ENCODE data around the gene VAPB. TPM values are rescaled to one million over a fixed set of nuclear protein-coding genes. Genes with fewer than 3 reads are reported as not detected.
"Not testable (repeated sequence)": the region's sequence is repeated elsewhere in the genome, so short reads cannot be mapped to it uniquely, and the experiment has no call there.

Gene VAPB
- total RNA-seq, 4 donors from 2014 or later, result 9.4 to 13.0 (median 11.0) TPM

DNA sequence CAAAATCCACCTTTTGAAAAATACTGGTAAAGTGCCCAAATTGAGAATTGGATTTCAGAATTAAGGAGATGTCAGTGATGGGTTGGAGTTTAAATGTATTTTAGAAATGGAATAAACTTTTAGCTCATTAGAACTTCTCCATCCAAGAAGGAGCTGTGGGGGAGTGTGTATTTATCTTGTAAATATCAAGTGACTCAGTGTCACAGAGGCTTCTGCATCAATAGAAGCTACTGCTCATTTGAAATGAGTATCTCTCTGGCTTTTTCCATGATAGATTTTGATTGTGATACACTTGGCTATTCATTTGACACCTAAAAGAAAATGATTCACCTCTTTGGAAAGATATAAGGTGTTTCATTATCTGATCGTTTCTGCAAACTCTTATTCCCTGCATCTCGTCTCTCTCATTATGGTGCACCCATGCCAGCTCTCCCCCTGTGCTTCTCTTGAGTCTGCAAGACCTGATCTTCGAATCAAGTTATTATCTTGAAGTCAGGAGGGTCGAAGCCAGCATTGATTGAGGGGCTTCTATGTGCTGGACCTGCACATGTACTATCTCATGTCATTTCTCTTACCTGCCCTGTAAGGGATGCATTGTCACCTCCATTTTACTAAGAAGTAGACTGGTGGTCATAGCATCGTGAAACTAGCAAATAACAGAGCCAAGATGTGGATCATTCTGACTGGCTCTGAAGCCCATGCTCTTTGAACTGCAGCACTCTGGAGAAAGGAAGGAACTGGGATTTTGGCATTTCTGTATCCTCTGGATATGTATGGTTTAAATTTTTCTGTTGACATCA, 30.1 kb downstream of the VAPB start:
- no peak for DNase-seq (ENCODE audit: low spot score in 2 of 2)
- intact Hi-C loops (cut with DNase I; ENCODE audit: low total_unique reads), result no loop called here
- TF ChIP-seq POLR2A (IDR thresholded peaks at IDR 0.05), result no peak
- TF ChIP-seq, protein P1, sequence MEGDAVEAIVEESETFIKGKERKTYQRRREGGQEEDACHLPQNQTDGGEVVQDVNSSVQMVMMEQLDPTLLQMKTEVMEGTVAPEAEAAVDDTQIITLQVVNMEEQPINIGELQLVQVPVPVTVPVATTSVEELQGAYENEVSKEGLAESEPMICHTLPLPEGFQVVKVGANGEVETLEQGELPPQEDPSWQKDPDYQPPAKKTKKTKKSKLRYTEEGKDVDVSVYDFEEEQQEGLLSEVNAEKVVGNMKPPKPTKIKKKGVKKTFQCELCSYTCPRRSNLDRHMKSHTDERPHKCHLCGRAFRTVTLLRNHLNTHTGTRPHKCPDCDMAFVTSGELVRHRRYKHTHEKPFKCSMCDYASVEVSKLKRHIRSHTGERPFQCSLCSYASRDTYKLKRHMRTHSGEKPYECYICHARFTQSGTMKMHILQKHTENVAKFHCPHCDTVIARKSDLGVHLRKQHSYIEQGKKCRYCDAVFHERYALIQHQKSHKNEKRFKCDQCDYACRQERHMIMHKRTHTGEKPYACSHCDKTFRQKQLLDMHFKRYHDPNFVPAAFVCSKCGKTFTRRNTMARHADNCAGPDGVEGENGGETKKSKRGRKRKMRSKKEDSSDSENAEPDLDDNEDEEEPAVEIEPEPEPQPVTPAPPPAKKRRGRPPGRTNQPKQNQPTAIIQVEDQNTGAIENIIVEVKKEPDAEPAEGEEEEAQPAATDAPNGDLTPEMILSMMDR (IDR thresholded peaks at IDR 0.05), result no peak
- no peak overlapping the region for H3K4me3 ChIP-seq (ENCODE audit: low read depth, poor library complexity, severe bottlenecking)
- 69 to 71% methylated on average over 5 of the region's 5 CpGs for WGBS, 2 donors

DNA sequence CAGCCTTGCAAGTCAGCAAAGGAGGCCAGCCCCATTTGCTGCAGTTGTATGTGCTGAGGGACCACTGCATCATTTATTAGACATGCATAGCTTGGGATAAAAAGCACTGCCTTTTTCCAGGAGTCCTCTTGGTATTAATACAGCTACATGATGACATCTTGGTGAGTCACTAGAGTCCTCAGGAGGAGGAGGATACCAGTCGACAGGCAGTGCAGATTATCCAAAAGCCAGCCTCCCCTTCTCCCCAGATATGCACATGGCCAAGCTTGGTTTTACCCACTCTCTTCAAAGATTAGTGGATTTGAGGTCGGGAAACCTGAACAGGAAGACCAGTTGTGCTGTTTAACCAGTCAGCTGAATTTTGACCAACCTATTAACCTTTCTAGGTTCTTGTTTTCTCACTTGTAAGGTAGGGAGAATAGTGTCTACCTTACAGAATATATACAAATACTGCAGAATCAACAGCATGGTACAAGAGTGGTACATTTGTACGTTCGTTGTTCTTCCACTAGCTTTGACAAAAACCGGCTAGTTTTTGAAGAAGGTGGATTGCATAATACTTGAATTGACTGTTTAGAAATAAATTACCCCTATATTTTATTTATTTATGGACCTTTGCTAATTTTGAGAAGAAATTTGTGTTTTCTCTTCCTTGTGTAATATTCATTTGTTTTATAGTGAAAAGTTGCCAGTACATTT, 31.9 kb downstream of the VAPB start:
- no peak overlapping the region for H3K4me3 ChIP-seq (ENCODE audit: low read depth, poor library complexity, severe bottlenecking)
- DNase-seq (ENCODE audit: low spot score in 2 of 2), result no peak
- intact Hi-C loops (cut with DNase I; ENCODE audit: low total_unique reads), result no loop called here
- 77 to 87% methylated on average over 5 of the region's 5 CpGs for WGBS, 2 donors
- TF ChIP-seq POLR2A (IDR thresholded peaks at IDR 0.05), result no peak
- TF ChIP-seq, protein P1 (IDR thresholded peaks at IDR 0.05), result no peak

GRCh38 chr20:58421497-58421850, 32.4 kb downstream of the VAPB start:
- no peak for DNase-seq (ENCODE audit: low spot score in 2 of 2)
- WGBS, 2 donors, result 68 to 72% methylated on average over 1 of the region's 1 CpG
- intact Hi-C loops (cut with DNase I; ENCODE audit: low total_unique reads), result no loop called here
- TF ChIP-seq, protein P1 (IDR thresholded peaks at IDR 0.05), result no peak
- no peak for TF ChIP-seq POLR2A (IDR thresholded peaks at IDR 0.05)
- H3K4me3 ChIP-seq (ENCODE audit: low read depth, poor library complexity, severe bottlenecking), result no peak overlapping the region

GRCh38 chr20:58424218-58424969, 35.4 kb downstream of the VAPB start:
- intact Hi-C loops (cut with DNase I; ENCODE audit: low total_unique reads), result no loop called here
- WGBS, 2 donors, result 89 to 92% methylated on average over 6 of the region's 6 CpGs

DNA sequence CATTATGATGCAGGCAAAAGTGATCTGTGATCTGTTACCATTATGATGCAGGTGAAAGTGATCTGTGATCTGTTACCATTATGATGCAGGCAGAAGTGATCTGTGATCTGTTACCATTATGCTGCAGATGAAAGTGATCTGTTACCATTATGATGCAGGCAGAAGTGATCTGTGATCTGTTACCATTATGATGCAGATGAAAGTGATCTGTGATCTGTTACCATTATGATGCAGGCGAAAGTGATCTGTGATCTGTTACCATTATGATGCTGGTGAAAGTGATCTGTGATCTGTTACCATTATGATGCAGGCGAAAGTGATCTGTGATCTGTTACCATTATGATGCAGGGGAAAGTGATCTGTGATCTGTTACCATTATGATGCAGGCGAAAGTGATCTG, 38.5 kb downstream of the VAPB start:
- DNase-seq (ENCODE audit: low spot score in 2 of 2); H3K4me3 ChIP-seq (ENCODE audit: low read depth, poor library complexity, severe bottlenecking); intact Hi-C loops (cut with DNase I; ENCODE audit: low total_unique reads): not testable (repeated sequence)
- 90 to 91% methylated on average over 3 of the region's 3 CpGs for WGBS, 2 donors

More at GRCh38 chr20:58424218-58424969, 35.4 kb downstream of the VAPB start:
- TF ChIP-seq, protein P1 (IDR thresholded peaks at IDR 0.05), result no peak
- TF ChIP-seq POLR2A (IDR thresholded peaks at IDR 0.05), result no peak
- H3K4me3 ChIP-seq (ENCODE audit: low read depth, poor library complexity, severe bottlenecking), result no peak overlapping the region
- no peak for DNase-seq (ENCODE audit: low spot score in 2 of 2)

- DNase-seq (ENCODE audit: low spot score in 2 of 2), result no peak
- no peak for TF ChIP-seq POLR2A (IDR thresholded peaks at IDR 0.05)
- TF ChIP-seq, protein P1 (IDR thresholded peaks at IDR 0.05), result no peak
- intact Hi-C loops (cut with DNase I; ENCODE audit: low total_unique reads), result no loop called here
- no peak overlapping the region for H3K4me3 ChIP-seq (ENCODE audit: low read depth, poor library complexity, severe bottlenecking)
- 96 to 100% methylated on average over 2 of the region's 2 CpGs for WGBS, 2 donors
Observed at GRCh38 chr20:58428364-58428763, 39.3 kb downstream of the VAPB start.

Measured in lower leg skin (tissue), 4 donors.